ENCODE data around the gene NPBWR2.

NPBWR2 gene

DNA sequence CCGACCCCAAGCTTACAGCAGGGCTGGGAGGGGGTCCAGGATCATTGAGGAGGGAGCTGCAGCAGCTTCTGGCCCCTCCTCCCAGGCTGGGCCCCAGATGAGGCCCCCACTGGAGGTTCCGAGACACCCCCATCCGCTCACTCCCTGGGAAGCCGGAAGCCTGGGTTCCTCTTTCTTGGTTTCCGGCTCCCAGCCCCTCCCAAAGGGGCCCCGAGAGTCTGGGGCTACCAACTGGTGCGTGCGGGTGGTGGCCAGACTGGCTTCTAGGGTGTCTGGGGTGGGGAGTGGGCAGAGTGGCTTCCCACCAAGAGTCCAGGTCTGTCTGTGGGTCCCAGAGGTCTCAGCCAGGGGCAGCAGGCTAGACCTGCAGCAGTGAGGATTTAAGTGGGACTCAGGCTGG lies 30.3 kb downstream of the NPBWR2 start:
- no peak for DNase-seq (ENCODE audit: low read depth in 2 of 2)
- no peak overlapping the region for H3K4me3 ChIP-seq (replicated peaks in 1 of 2; ENCODE audit: low read depth in 2 of 2, low read length in 2 of 2)
- TF ChIP-seq, protein P1, sequence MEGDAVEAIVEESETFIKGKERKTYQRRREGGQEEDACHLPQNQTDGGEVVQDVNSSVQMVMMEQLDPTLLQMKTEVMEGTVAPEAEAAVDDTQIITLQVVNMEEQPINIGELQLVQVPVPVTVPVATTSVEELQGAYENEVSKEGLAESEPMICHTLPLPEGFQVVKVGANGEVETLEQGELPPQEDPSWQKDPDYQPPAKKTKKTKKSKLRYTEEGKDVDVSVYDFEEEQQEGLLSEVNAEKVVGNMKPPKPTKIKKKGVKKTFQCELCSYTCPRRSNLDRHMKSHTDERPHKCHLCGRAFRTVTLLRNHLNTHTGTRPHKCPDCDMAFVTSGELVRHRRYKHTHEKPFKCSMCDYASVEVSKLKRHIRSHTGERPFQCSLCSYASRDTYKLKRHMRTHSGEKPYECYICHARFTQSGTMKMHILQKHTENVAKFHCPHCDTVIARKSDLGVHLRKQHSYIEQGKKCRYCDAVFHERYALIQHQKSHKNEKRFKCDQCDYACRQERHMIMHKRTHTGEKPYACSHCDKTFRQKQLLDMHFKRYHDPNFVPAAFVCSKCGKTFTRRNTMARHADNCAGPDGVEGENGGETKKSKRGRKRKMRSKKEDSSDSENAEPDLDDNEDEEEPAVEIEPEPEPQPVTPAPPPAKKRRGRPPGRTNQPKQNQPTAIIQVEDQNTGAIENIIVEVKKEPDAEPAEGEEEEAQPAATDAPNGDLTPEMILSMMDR (IDR thresholded peaks at IDR 0.05; ENCODE audit: low read depth, low read length) = no peak

DNA sequence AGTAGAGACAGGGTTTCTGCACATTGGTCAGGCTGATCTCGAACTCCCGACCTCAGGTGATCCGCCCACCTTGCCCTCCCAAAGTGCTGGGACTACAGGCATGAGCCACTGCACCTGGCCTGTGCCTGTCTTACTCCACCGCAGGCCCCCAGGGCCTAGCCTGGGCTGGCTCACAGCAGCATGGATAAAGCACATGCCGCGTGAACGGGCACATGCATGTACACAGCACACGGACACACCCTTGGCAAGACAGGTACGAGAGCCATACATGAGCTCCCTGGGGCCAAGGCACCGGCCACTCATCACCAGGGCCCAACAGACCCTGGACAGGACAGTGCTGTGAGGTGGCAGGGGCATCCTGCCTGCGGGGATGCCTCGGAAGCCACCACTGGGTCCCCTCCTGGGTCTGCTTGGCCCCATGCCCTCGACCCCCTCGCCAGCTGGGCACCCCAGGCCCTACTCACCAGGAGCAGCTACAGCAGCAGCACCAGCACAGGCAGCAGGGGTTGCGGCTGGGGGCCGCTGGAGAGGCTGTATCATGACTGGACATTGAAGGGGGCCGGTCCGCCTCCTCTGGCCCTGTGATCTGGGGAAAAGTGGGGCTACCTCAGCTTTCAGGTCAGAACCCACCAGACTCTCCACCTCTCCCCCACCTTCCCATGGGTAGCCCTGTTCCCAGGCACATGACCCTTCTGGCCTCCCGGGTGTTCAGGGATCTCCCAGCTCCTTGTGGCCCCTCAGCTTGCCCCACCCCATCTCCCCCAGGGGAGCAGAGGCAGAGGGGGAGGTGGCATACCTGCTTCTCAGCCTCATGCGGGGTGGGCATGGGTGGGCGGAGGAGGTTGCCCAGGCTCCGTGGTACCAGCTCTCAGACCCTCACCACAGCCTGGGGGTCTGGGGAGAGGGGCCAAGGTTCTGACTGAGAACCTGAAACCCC lies 31.0 kb downstream of the NPBWR2 start:
- DNase-seq (ENCODE audit: low read depth in 2 of 2) = no peak
- no peak overlapping the region for H3K4me3 ChIP-seq (replicated peaks in 1 of 2; ENCODE audit: low read depth in 2 of 2, low read length in 2 of 2)
- TF ChIP-seq, protein P1 (IDR thresholded peaks at IDR 0.05; ENCODE audit: low read depth, low read length) = no peak

DNA sequence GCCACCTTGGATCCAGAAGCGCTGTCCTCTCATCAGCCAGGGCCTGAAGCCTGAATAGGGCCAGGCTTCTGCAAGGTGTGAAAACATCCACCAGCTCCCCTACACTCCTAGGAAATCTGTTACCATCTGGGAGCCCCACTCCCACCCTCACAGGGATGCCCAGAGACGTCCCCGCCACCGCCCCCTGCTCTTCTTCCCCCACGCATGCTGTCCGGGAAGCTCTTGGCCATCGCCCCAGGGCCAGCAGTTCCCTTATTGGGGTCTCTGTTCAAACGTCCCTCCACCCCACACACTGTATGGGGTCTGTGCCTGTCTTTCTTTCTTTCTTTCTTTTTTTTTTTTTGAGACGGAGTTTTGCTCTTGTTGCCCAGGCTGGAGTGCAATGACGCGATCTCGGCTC lies 31.8 kb downstream of the NPBWR2 start:
- TF ChIP-seq, protein P1 (IDR thresholded peaks at IDR 0.05; ENCODE audit: low read depth, low read length) = no peak
- H3K4me3 ChIP-seq (replicated peaks in 1 of 2; ENCODE audit: low read depth in 2 of 2, low read length in 2 of 2) = no peak overlapping the region
- no peak for DNase-seq (ENCODE audit: low read depth in 2 of 2)

DNA sequence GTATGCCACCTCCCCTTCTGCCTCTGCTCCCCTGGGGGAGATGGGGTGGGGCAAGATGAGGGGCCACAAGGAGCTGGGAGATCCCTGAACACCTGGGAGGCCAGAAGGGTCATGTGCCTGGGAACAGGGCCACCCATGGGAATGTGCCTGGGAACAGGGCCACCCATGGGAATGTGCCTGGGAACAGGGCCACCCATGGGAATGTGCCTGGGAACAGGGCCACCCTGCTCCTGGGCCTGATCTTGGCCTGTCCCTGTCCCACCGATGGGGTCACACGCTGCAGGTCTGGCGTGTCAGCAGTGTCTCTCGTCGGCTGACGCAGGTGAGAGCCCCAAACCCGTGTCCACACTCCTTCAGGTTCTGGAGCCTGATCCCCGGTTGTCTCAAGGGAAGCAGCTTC lies 32.4 kb downstream of the NPBWR2 start:
- TF ChIP-seq, protein P1 (IDR thresholded peaks at IDR 0.05; ENCODE audit: low read depth, low read length) = no peak
- H3K4me3 ChIP-seq (replicated peaks in 1 of 2; ENCODE audit: low read depth in 2 of 2, low read length in 2 of 2) = no peak overlapping the region
- DNase-seq (ENCODE audit: low read depth in 2 of 2) = no peak

DNA sequence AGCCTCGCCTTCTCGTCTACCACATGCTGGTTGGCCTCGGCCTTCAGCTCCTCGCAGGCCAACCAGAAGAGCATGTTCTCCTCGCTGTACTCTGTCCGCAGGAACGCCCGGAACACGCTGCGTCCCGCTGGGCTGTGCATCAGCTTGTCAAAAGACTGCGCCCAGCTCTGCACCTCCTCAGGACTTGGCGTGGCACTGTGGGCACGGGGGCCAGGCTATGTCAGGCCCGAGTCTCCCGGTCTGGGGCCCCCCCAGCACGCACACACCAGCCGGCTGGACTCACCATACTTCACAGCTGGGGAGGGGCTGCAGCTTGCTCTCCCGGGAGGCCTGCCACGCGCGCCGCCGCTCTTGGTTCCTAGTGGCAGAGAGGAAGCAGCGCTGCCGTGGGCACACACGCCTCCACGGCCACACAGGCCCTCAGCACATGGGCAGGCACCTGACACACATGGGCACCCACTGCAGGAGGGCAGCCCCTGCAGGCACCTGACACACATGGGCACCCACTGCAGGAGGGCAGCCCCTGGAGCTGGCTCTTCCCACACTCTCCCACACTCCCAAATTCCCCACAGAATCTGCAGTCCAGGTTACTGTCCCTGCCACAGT lies 33.1 kb downstream of the NPBWR2 start:
- H3K4me3 ChIP-seq (replicated peaks in 1 of 2; ENCODE audit: low read depth in 2 of 2, low read length in 2 of 2) = no peak overlapping the region
- no peak for DNase-seq (ENCODE audit: low read depth in 2 of 2)
- TF ChIP-seq, protein P1 (IDR thresholded peaks at IDR 0.05; ENCODE audit: low read depth, low read length) = no peak

DNA sequence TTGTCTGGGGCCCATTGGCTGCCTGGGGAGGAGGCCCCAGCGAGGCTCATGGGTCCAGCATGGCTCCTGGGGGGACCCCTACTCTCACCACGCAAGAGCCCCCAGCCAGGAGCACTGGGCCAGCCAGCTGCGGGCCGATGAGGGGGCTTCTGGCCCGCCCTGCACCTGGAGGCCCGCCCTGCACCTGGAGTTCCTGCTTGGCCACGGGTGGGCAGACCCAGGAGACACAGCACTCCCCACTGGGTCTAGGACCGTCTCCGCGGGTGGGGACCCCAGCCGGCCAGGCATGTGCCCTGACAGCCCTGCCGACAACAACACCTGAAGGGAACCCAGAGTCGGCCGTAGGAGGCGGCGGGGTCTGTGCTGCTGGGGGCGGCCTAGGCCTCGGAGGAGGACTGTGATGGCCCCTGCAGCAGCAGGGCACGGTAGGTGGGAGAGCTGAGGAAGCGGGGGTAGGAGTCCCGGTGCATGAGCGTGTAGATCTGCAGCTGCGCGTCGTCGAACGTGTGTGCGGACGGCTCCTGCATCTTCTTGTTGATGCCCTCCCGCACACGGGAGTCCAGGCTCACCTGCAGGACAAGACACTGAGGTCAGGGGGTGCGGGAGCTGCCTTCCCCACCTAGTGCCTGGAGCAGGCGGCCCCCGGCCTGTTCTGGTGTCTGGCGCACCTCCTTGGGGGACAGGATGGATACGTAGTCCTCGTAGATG lies 33.7 kb downstream of the NPBWR2 start:
- no peak overlapping the region for H3K4me3 ChIP-seq (replicated peaks in 1 of 2; ENCODE audit: low read depth in 2 of 2, low read length in 2 of 2)
- no peak for DNase-seq (ENCODE audit: low read depth in 2 of 2)
- TF ChIP-seq, protein P1 (IDR thresholded peaks at IDR 0.05; ENCODE audit: low read depth, low read length) = no peak

Measured in cardiac fibroblast (primary cell).